Measurements from ENCODE around the gene GNG2. TPM values are rescaled to one million over a fixed set of nuclear protein-coding genes. Genes with fewer than 3 reads are reported as not detected.

The GNG2 gene
- total and polyA plus RNA-seq, 2 of the 8 experiments (the other 6 are each of a cell fraction or from before 2014, with no cell fraction given) = 8.2 to 17.9 TPM

GRCh38 chr14:51942971-51943370 lies 82.6 kb downstream of the GNG2 start:
- Histone ChIP-seq H3K27ac (ENCODE audit: low read depth, low read length) (no peak overlapping the region), H3K23ac (ENCODE audit: insufficient read length) (no peak overlapping the region), H3K9ac (replicated peaks in 1 of 4; ENCODE audit: extremely low read depth in 1 of 4, low read depth in 3 of 4, low read length in 3 of 4) (no peak overlapping the region), H2BK15ac (ENCODE audit: low read length) (no peak overlapping the region), H4K5ac (ENCODE audit: insufficient read length, low read depth, low read length) (no peak overlapping the region), H4K8ac (ENCODE audit: extremely low read depth, insufficient read depth, low read length) (no peak overlapping the region), H3K36me3 (ENCODE audit: control insufficient read depth in 2 of 4, insufficient read depth in 4 of 4, low read length in 3 of 4) (no peaks in the 10 kb centered on the region), H3K79me1 (ENCODE audit: low read depth, low read length) (no peaks in the 10 kb centered on the region), H2BK20ac (ENCODE audit: low read length) (no peak overlapping the region), H2BK120ac (replicated peaks; ENCODE audit: low read depth, low read length) (no peak overlapping the region), H3K4me2 (ENCODE audit: insufficient read depth in 1 of 2, low read depth in 2 of 2, low read length in 2 of 2) (no peak overlapping the region), H4K91ac (replicated peaks; ENCODE audit: insufficient read length, low read length) (no peak overlapping the region), H3K14ac (ENCODE audit: insufficient read length) (no peak overlapping the region), H3K56ac (replicated peaks; ENCODE audit: insufficient read length, low read depth, low read length) (no peak overlapping the region), H3K18ac (ENCODE audit: extremely low read depth, low read length) (no peak overlapping the region), H2BK12ac (ENCODE audit: low read depth, low read length) (no peak overlapping the region), H3K4me3 (ENCODE audit: extremely low read depth in 1 of 4, insufficient read depth in 2 of 4, low read depth in 3 of 4, low read length in 4 of 4) (no peak overlapping the region), H2BK5ac (ENCODE audit: low read depth, low read length) (no peak overlapping the region), H2AK5ac (ENCODE audit: low read depth, low read length) (no peak overlapping the region), H3K27me3 (replicated peaks in 1 of 4; ENCODE audit: control insufficient read depth in 3 of 4, extremely low read depth in 1 of 4, insufficient read depth in 3 of 4, low read length in 3 of 4) (no peaks in the 10 kb centered on the region), H3K9me3 (ENCODE audit: insufficient read depth in 2 of 2, low read depth in 1 of 2, low read length in 1 of 2) (no peaks in the 10 kb centered on the region), H4K20me1 (replicated peaks in 1 of 2; ENCODE audit: control insufficient read depth in 1 of 2, insufficient read depth in 2 of 2, low read length in 2 of 2) (no peaks in the 10 kb centered on the region), H2AFZ (ENCODE audit: low read length) (no peak overlapping the region), H3K4me1 (replicated peaks in 1 of 4; ENCODE audit: control insufficient read depth in 3 of 4, insufficient read depth in 4 of 4, low read length in 3 of 4) (peaks cover 0 to 8% (median 0%) of the 10 kb centered on the region in 4 experiments; a peak in 1 of 7 replicates), H3K79me2 (ENCODE audit: control insufficient read depth in 1 of 2, insufficient read depth in 2 of 2, low read length in 2 of 2) (no peaks in the 10 kb centered on the region), H3K4ac (replicated peaks; ENCODE audit: insufficient read length, low read depth, low read length) (no peak overlapping the region), H3K23me2 (ENCODE audit: low read depth, low read length) (peaks cover 2% of the 10 kb centered on the region; the same call in 1 of the 2 replicates)
- ChIA-PET CTCF (ENCODE audit: partially characterized antibody) (no interaction called here), POLR2A (ENCODE audit: partially characterized antibody) (no interaction called here)
- WGBS, 2 experiments (ENCODE audit: extremely low coverage in 1 of 2, insufficient coverage in 1 of 2, insufficient read length in 1 of 2, insufficient replicate concordance in 2 of 2, low coverage in 1 of 2, low lambda C conversion rate in 2 of 2, missing lambda C conversion rate in 1 of 2) = 89% methylated on average over 2 of the region's 2 CpGs; no CpG with 5 or more reads in 1 of the 2 experiments
- TF ChIP-seq TCF12 (IDR thresholded peaks at IDR 0.05; ENCODE audit: low read depth, low read length) (no peak), CTBP2 (IDR thresholded peaks at IDR 0.05; ENCODE audit: borderline replicate concordance, insufficient read depth, insufficient read length, low read length) (no peak), TEAD4 (IDR thresholded peaks at IDR 0.05; ENCODE audit: low read depth, low read length) (no peak), ZNF274 (IDR thresholded peaks at IDR 0.05; ENCODE audit: borderline replicate concordance, extremely low read depth, low read length) (no peak), TBP (IDR thresholded peaks at IDR 0.05; ENCODE audit: low read depth, low read length) (no peak), CHD1 (IDR thresholded peaks at IDR 0.05; ENCODE audit: low read depth, low read length) (no peak), SIX5 (IDR thresholded peaks at IDR 0.05; ENCODE audit: low read depth, low read length) (no peak), RBBP5 (IDR thresholded peaks at IDR 0.05; ENCODE audit: borderline replicate concordance, low read depth, low read length) (no peak), EP300 (IDR thresholded peaks at IDR 0.05; ENCODE audit: borderline replicate concordance in 1 of 2, low read depth in 2 of 2, low read length in 2 of 2) (no peak), MAFK (IDR thresholded peaks at IDR 0.05; ENCODE audit: low read depth, low read length) (no peak)
- no peak for FAIRE-seq
- no peak for DNase-seq (ENCODE audit: low read depth in 1 of 2, low spot score in 2 of 2)
